GM18517 (cell line): ENCODE data around the gene DISC1.

Experiments used
- ATAC-seq: cut with Tn5 transposase; IDR thresholded peaks from one replicate; pipeline ENCODE4 v1.9.1; 2021; ENCODE audit warnings: mild to moderate bottlenecking, moderate library complexity; ENCODE audit not compliant: unreplicated experiment

The DISC1 gene

GRCh38 chr1:232018231-232019025 lies 391.8 kb downstream of the DISC1 start:
- no peak for ATAC-seq

- no peak for ATAC-seq
Measured at GRCh38 chr1:232019026-232019340, 392.4 kb downstream of the DISC1 start.

- ATAC-seq: no peak
Measured at GRCh38 chr1:232020352-232020751, 393.8 kb downstream of the DISC1 start.

GRCh38 chr1:232029315-232029714 lies 402.7 kb downstream of the DISC1 start:
- ATAC-seq: no peak

- ATAC-seq: no peak
Measured at GRCh38 chr1:232031156-232031555, 404.6 kb downstream of the DISC1 start.

GRCh38 chr1:232033285-232033684 lies 406.7 kb downstream of the DISC1 start:
- no peak for ATAC-seq

GRCh38 chr1:232034556-232034955 lies 408.0 kb downstream of the DISC1 start:
- ATAC-seq: no peak

GRCh38 chr1:232036181-232036933 lies 409.8 kb downstream of the DISC1 start:
- no peak for ATAC-seq

- no peak for ATAC-seq
Measured at GRCh38 chr1:232037774-232038388, 411.3 kb downstream of the DISC1 start.

GRCh38 chr1:232038706-232039677 lies 412.4 kb downstream of the DISC1 start:
- no peak for ATAC-seq

GRCh38 chr1:232040260-232040659 lies 413.7 kb downstream of the DISC1 start:
- ATAC-seq: no peak

- no peak for ATAC-seq
Measured at GRCh38 chr1:232044728-232045127, 418.1 kb downstream of the DISC1 start.

- no peak for ATAC-seq
Measured at GRCh38 chr1:232045139-232045994, 418.8 kb downstream of the DISC1 start.

- no peak for ATAC-seq
Measured at GRCh38 chr1:232046451-232047306, 420.1 kb downstream of the DISC1 start.

- no peak for ATAC-seq
Measured at GRCh38 chr1:232047473-232047872, 420.9 kb downstream of the DISC1 start.

- no peak for ATAC-seq
Measured at GRCh38 chr1:232048481-232048880, 421.9 kb downstream of the DISC1 start.

- ATAC-seq: no peak
Measured at GRCh38 chr1:232049335-232049734, 422.7 kb downstream of the DISC1 start.

- no peak for ATAC-seq
Measured at GRCh38 chr1:232057217-232057895, 430.8 kb downstream of the DISC1 start.
